HG02885 (cell line): ENCODE data around the gene SLC9A8.

Experiments used
- ATAC-seq: cut with Tn5 transposase; IDR thresholded peaks from one replicate; pipeline ENCODE4 v1.9.1; 2021; ENCODE audit warnings: mild to moderate bottlenecking; ENCODE audit not compliant: unreplicated experiment, poor library complexity

SLC9A8 gene

GRCh38 chr20:49909499-49910339 is 97.1 kb downstream of the SLC9A8 start:
- ATAC-seq, result no peak

GRCh38 chr20:49910340-49910706 is 97.7 kb downstream of the SLC9A8 start:
- no peak for ATAC-seq

GRCh38 chr20:49913399-49914047 is 100.9 kb downstream of the SLC9A8 start:
- ATAC-seq, result no peak

DNA sequence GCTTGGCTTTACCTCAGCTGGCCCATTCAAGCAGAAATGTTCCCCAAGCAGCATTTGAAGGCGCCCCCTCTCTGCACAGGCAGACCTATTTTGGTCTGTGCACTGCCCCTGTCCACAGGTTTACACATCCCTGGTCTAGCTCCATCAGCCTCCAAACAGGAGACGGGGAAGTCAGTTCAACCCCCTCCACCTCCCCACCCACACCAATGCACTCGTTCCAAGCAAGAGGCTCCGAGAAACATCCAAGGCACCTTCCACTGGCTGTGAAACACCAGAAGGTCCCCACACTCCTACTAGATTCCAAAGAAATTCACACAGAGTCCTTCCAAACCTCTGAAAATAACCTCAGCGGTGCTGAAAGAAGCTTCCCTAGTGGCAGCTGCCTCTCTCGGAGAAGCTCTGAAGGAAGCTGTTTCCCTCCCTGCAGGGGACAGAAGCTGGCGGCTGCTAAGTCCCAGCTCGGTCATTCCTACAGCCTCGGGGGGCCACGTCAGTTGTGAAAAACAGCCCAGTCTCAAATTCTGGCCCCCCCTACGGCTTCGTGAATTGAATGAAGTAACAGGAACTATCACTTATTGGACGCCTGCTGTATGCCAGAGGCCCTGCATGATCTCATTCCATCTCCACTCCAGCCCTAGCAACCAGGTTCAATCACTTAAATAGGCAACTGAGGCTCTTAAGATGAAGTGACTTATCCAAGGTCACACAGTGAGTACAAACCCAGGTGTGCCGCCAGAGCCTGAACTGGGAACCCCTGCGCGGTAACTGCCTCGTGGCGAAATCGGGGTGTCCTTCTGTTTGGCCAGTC is 101.9 kb downstream of the SLC9A8 start:
- no peak for ATAC-seq

DNA sequence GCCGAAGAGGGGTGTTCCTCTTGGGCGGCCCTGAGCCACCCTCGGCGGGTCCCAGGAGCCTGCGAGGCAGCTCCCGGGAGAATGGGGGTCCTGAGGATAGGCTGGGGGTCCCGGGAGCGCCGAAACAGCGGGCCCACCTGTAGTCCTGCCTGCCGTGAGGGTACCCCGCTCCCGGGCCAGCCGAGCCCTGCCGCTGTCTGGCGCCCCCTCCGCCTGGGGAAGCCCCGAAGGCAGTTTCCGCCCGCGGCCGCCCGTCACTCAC is 102.4 kb downstream of the SLC9A8 start:
- ATAC-seq, result peak; percentile 37

GRCh38 chr20:49915380-49916145 is 102.9 kb downstream of the SLC9A8 start, which contains the start of gene SPATA2:
SPATA2 (minus strand) TSS chr20:49915529; CDS start chr20:49908490, 7,039 bp downstream.
- peak; percentile 85 for ATAC-seq

- ATAC-seq, result no peak
Observed at GRCh38 chr20:49916146-49917002, 103.7 kb downstream of the SLC9A8 start.

GRCh38 chr20:49918446-49918845 is 105.8 kb downstream of the SLC9A8 start:
- no peak for ATAC-seq

DNA sequence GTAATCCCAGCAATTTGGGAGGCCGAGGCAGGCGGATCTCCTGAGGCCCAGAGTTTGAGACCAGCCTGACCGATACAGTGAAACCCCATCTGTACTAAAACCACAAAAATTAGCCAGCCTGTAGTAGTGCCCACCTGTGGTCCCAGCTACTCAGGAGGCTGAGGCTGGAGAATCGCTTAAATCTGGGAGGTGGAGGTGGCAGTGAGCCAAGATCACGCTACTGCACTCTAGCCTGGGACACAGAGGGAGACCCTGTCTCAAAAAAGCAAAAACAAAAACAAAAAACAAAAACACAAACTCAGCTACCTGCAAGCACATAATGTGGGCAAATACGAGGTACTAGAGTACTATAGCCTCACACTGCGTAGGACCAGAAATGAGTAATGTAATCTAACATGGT is 106.4 kb downstream of the SLC9A8 start:
- ATAC-seq, result no peak

DNA sequence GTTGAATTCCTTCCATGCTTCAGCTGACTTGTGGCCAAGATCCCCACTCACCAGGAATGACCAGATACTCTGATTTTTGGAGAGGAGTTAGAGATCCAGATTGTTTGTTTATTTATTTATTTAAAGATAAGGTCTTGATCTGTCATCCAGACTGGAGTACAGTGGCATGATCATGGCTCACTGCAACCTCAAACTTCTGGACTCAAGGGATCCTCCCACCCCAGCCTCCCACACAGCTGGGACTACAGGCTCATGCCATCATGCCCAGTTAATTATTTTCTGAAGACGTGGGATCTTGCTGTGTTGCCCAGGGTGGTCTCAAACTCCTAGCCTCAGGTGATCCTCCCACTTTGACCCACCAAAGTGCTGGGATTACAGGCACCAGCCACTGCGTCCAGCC is 106.8 kb downstream of the SLC9A8 start:
- no peak for ATAC-seq

- ATAC-seq, result no peak
Observed at GRCh38 chr20:49924247-49924646, 111.6 kb downstream of the SLC9A8 start.

- no peak for ATAC-seq
Observed at GRCh38 chr20:49925901-49926454, 113.3 kb downstream of the SLC9A8 start.

- no peak for ATAC-seq
Observed at GRCh38 chr20:49928411-49929141, 115.9 kb downstream of the SLC9A8 start.

DNA sequence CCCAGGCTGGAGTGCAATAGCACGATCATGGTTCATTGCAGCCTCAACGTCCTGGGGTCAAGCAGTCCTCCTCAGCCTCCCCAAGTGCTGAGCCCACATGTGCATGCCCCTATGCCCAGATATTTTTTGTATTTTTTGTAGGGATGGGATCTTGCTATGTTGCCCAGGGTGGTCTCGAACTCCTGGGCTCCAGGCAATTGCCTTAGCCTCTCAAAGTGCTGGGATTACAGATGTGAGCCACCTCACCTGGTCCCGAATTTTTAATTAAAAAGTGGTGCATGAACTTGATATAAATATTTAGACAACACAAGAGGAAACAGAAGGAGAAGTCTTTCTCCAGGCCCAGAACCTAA is 116.5 kb downstream of the SLC9A8 start:
- ATAC-seq, result no peak

DNA sequence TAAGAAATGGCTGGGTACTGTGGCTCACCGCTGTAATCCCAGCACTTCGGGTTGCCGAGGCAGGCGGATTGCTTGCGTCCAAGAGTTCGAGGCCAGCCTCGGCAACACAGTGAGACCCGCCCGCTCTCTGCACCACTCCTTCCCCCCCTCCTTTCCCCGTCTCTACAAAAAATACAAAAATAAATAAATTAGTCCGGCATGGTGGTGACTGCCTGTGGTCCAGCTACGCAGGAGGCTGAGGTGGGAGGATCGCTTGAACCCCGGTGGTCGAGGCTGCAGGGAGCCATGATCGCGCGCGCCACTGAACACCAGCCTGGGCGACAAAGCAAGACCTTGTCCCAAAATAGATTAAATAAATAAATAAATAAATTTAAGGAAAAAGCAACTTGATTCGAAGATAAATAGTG is 123.1 kb downstream of the SLC9A8 start:
- no peak for ATAC-seq

DNA sequence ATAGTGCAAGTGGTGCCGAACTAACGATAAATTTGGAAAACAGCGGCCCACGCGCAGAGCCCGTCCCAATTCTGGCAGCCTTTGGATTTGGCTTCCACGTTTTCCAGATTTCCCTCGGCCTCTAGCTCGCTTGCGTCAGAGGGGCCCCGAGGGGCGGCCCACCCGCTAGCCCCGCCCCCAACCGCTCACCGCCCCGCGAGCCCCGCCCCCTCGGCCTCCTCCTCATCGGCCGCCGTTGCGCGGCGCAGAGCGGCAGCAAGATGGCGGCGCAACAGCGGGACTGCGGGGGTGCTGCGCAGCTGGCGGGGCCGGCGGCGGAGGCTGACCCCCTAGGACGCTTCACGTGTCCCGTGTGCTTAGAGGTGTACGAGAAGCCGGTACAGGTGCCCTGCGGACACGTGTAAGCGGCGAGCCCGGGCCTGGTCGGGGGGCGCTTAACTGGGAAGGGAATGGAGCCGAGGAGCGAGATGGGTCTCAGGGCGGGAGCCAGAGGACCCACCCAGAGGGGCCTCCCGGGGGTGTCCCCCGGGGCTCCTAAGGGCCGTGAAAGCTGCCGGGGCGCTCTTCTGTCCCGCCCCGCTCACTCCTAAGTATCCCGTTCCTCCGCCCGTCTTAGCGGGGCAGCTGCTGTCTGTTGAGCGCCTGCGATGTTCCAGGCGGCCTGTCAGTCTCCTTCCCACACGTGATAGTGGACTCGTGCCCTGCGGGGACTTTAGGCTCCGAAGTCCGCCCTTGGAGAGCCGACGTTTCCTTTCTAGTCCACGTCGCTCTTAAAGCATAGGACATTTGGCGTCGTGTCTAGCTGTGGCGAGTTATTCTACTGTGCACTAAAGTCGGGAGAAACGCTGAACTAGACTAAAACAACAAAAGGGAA is 123.8 kb downstream of the SLC9A8 start, which contains the start of gene RNF114:
Gene RNF114 (plus strand): TSS at position 245 of the 874 bp plus-strand sequence. CDS start 16 bp downstream, at position 261.
- peak; percentile 77 for ATAC-seq

DNA sequence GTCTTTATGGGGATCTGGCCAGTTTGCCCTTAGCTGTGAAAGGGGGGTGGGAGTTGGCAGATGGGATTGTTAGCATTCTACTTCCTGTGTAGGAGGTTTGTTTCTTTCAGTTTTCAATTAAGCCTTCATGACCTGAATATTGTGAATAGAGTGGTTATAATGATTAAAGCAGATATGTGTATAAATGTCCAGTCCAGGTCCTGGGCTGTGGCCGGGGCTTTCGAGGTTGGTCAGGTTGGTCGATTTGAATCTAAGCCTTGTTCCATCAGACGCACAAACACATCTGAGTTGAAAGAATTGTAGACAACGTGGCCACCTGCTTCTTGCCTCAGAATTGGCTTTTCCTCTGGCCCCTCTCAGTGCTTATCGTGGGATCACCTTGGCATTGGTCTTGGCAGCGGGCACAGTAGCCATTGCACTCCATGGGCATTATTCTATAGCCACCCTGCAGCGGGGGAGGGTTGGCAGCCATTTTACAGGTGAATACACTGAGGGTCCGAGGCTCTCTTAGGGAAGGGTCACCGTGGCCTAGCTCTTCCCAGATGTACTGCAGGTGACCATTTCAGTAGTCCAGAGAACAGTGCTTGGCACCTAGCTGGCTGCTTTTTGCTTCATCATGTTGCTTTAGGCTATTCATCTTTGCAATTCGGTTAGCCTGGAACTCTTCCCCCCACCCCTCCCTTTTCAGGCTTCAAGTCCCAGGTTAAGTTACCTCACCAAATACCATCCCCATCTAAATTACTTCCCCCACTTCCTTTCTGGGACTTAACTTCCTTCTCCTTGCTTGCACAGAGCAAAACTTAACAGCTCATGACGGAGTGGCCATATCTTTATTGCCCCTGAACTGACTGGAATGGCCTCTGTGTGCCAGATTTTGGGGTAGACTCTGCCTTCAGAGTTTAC is 124.7 kb downstream of the SLC9A8 start:
- ATAC-seq, result peak; percentile 3
